GM23248 (cell line): Measurements from ENCODE around the gene ABR. TPM values are rescaled to one million over a fixed set of nuclear protein-coding genes. Genes with fewer than 3 reads are reported as not detected.

Experiments
- DNase-seq: peaks from one replicate; pipeline ENCODE4 v3.0.0-alpha.2; 2015
- H2AFZ ChIP-seq: fragments of 200-600 bp; sonication (generic); 2 replicates; pipeline ENCODE4 v1.6.1; 2016; ENCODE audit warnings: antibody characterized with exemption
- H3F3A ChIP-seq: fragments of 200-600 bp; sonication (generic); 2 replicates; pipeline ENCODE4 v1.6.1; 2016; ENCODE audit warnings: mild to moderate bottlenecking, antibody characterized with exemption, mixed run types; ENCODE audit not compliant: insufficient read depth
- H3K27ac ChIP-seq: fragments of 200-600 bp; sonication (generic); 2 replicates; pipeline ENCODE4 v1.5.1; 2016; ENCODE audit warnings: mild to moderate bottlenecking
- H3K27me3 ChIP-seq: fragments of 200-600 bp; sonication (generic); replicated peaks from 2 replicates; pipeline ENCODE4 v1.6.1; 2016; ENCODE audit warnings: mild to moderate bottlenecking; ENCODE audit not compliant: insufficient read depth
- H3K36me3 ChIP-seq: fragments of 200-600 bp; sonication (generic); 2 replicates; pipeline ENCODE4 v1.6.1; 2016; ENCODE audit warnings: low read depth, mild to moderate bottlenecking
- H3K4me1 ChIP-seq: fragments of 200-600 bp; sonication (generic); 2 replicates; pipeline ENCODE4 v1.6.1; 2016; ENCODE audit warnings: mild to moderate bottlenecking; ENCODE audit not compliant: insufficient read depth
- H3K4me2 ChIP-seq: fragments of 200-600 bp; sonication (generic); one replicate; pipeline ENCODE4 v1.6.1; 2016; ENCODE audit warnings: mild to moderate bottlenecking; ENCODE audit not compliant: unreplicated experiment
- H3K4me3 ChIP-seq: fragments of 200-600 bp; sonication (generic); 2 replicates; pipeline ENCODE4 v1.5.1; 2016; ENCODE audit warnings: mild to moderate bottlenecking
- H3K79me2 ChIP-seq: fragments of 200-600 bp; sonication (generic); 2 replicates; pipeline ENCODE4 v1.6.1; 2016; ENCODE audit warnings: mild to moderate bottlenecking; ENCODE audit not compliant: insufficient read depth
- H3K9ac ChIP-seq: fragments of 200-600 bp; sonication (generic); 2 replicates; pipeline ENCODE4 v1.6.1; 2016; ENCODE audit warnings: mild to moderate bottlenecking
- H3K9me2 ChIP-seq: fragments of 200-600 bp; sonication (generic); 2 replicates; pipeline ENCODE4 v1.6.1; 2016; ENCODE audit warnings: mixed run types, mild to moderate bottlenecking, moderate library complexity; ENCODE audit not compliant: insufficient read depth
- H3K9me3 ChIP-seq: fragments of 200-600 bp; sonication (generic); one replicate; pipeline ENCODE4 v1.6.1; 2017; ENCODE audit warnings: low read depth
- H4K20me1 ChIP-seq: fragments of 200-600 bp; sonication (generic); 2 replicates; pipeline ENCODE4 v1.6.0; 2016; ENCODE audit not compliant: insufficient read depth
- EZH2 ChIP-seq: fragments of 200-600 bp; sonication (generic); IDR thresholded peaks from 2 replicates; pipeline ENCODE4 v1.6.1; 2018; ENCODE audit warnings: antibody characterized with exemption, mild to moderate bottlenecking; ENCODE audit not compliant: insufficient read depth, poor library complexity, severe bottlenecking
- EZH2phosphoT487 ChIP-seq: fragments of 200-600 bp; sonication (generic); IDR thresholded peaks from 2 replicates; pipeline ENCODE4 v1.6.1; 2018; ENCODE audit warnings: antibody characterized with exemption, moderate library complexity, mild to moderate bottlenecking, low read depth; ENCODE audit not compliant: insufficient read depth
- WGBS, 2 experiments: methylation state at CpG; one replicate each; pipeline ENCODE4 v1.1.6; 2015 to 2017; ENCODE audit warnings: low lambda C conversion rate in 2 of 2, low coverage in 1 of 2; ENCODE audit errors: missing lambda C conversion rate in 2 of 2; 5-methylcytosine and 5-hydroxymethylcytosine counted together
- in situ Hi-C: fragments of 300-500 bp; cut with MboI; formaldehyde crosslinking; loops from 2 replicates; pipeline ENCODE4 v1.15.0; 2020
- polyA plus RNA-seq: library from polyadenylated mRNA; unstranded; fragments of >200 nt; fragmentation: Nextera tagmentation; extraction: Ambion mirVana; gene quantifications from 2 replicates; pipeline ENCODE4 v1.2.1, GENCODE V29; 2016
- total RNA-seq: library from RNA; depleted of rRNA; stranded (reverse); fragments of >200 nt; shearing (Covaris generic); gene quantifications from 2 replicates; pipeline ENCODE4 v1.2.3, GENCODE V29; 2014

Gene ABR
- total and polyA plus RNA-seq, 2 experiments from 2014 or later: 24.4 to 38.2 TPM

GRCh38 chr17:968812-969730 lies 210.7 kb downstream of the ABR start:
- in situ Hi-C loops: no loop called here
- peak overlapping the region; percentile 77 for H3K9ac ChIP-seq
- peak overlapping the region; percentile 84 for H3K4me2 ChIP-seq
- peaks cover 100% of the 10 kb centered on the region for H3K79me2 ChIP-seq
- H3K4me1 ChIP-seq: peaks cover 16% of the 10 kb centered on the region
- peak overlapping the region; percentile 58 for H2AFZ ChIP-seq
- TF ChIP-seq EZH2phosphoT487: no peak
- no peak for TF ChIP-seq EZH2
- DNase-seq: peak; percentile 82
- no peaks in the 10 kb centered on the region for H3F3A ChIP-seq
- no peaks in the 10 kb centered on the region for H3K36me3 ChIP-seq
- H3K27ac ChIP-seq: peak overlapping the region; percentile 43
- peak overlapping the region; percentile 66 for H3K4me3 ChIP-seq
- H3K27me3 ChIP-seq: no peaks in the 10 kb centered on the region
- 19% methylated on average over 24 of the region's 24 CpGs for WGBS, 2 experiments
- H3K9me3 ChIP-seq: no peaks in the 10 kb centered on the region
- no peaks in the 10 kb centered on the region for H3K9me2 ChIP-seq
- 0 out of 2 replicates have a peak, but pooled peaks cover 3% of the 10 kb centered on the region for H4K20me1 ChIP-seq

DNA sequence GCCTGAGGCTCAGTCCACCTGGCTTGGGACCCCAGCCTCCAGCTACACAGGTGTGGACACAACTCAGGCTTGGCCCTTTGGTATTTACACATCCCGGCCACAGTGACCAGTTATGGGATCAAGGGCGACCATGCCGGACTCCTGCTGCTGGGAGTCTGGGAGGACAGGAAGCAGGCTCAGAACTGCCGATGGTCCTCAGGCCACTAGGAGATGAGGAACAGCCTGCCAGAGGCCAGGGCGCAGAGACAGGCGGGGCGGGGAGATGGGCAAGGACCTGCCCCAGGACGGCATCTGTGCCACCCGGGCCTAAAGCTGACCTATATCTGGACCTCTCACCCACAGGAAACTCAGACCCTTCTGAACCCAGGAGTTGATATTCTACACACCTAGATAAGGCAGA lies 212.7 kb downstream of the ABR start:
- H3K9me3 ChIP-seq: no peaks in the 10 kb centered on the region
- peaks cover 16% of the 10 kb centered on the region for H3K4me1 ChIP-seq
- H3K4me3 ChIP-seq: no peak overlapping the region
- H3K27ac ChIP-seq: no peak overlapping the region
- DNase-seq: no peak
- in situ Hi-C loops: no loop called here
- H3F3A ChIP-seq: no peaks in the 10 kb centered on the region
- H3K79me2 ChIP-seq: peaks cover 100% of the 10 kb centered on the region
- H3K36me3 ChIP-seq: no peaks in the 10 kb centered on the region
- no peak overlapping the region for H3K4me2 ChIP-seq
- no peaks in the 10 kb centered on the region for H3K9me2 ChIP-seq
- H2AFZ ChIP-seq: no peak overlapping the region
- 0 out of 2 replicates have a peak, but pooled peaks cover 3% of the 10 kb centered on the region for H4K20me1 ChIP-seq
- H3K9ac ChIP-seq: no peak overlapping the region
- TF ChIP-seq EZH2phosphoT487 (no peak), EZH2 (no peak)
- no peaks in the 10 kb centered on the region for H3K27me3 ChIP-seq
- WGBS, 2 experiments: 97 to 98% methylated on average over 9 of the region's 9 CpGs

- H3K27ac ChIP-seq: no peak overlapping the region
- no peak overlapping the region for H3K4me2 ChIP-seq
- no peak overlapping the region for H3K9ac ChIP-seq
- H3K4me3 ChIP-seq: no peak overlapping the region
- peaks cover 16% of the 10 kb centered on the region for H3K4me1 ChIP-seq
- in situ Hi-C loops: no loop called here
- TF ChIP-seq EZH2 (no peak), EZH2phosphoT487 (no peak)
- no peaks in the 10 kb centered on the region for H3K27me3 ChIP-seq
- no peaks in the 10 kb centered on the region for H3F3A ChIP-seq
- WGBS, 2 experiments: 88 to 90% methylated on average over 12 of the region's 12 CpGs
- no peaks in the 10 kb centered on the region for H3K9me3 ChIP-seq
- peaks cover 98% of the 10 kb centered on the region for H3K79me2 ChIP-seq
- DNase-seq: no peak
- no peaks in the 10 kb centered on the region for H3K9me2 ChIP-seq
- H3K36me3 ChIP-seq: no peaks in the 10 kb centered on the region
- no peak overlapping the region for H2AFZ ChIP-seq
- H4K20me1 ChIP-seq: no peaks in the 10 kb centered on the region
Observed at GRCh38 chr17:965311-965989, 214.3 kb downstream of the ABR start.

GRCh38 chr17:964876-965275 lies 214.9 kb downstream of the ABR start:
- TF ChIP-seq EZH2phosphoT487: no peak
- no peak for TF ChIP-seq EZH2
- no peak overlapping the region for H3K4me3 ChIP-seq
- peaks cover 98% of the 10 kb centered on the region for H3K79me2 ChIP-seq
- no peak overlapping the region for H3K4me2 ChIP-seq
- no peaks in the 10 kb centered on the region for H4K20me1 ChIP-seq
- H3K36me3 ChIP-seq: no peaks in the 10 kb centered on the region
- H3K9ac ChIP-seq: no peak overlapping the region
- in situ Hi-C loops: no loop called here
- H3K9me2 ChIP-seq: no peaks in the 10 kb centered on the region
- H3K27ac ChIP-seq: no peak overlapping the region
- no peaks in the 10 kb centered on the region for H3F3A ChIP-seq
- 94 to 96% methylated on average over 14 of the region's 14 CpGs for WGBS, 2 experiments
- H3K9me3 ChIP-seq: no peaks in the 10 kb centered on the region
- no peaks in the 10 kb centered on the region for H3K27me3 ChIP-seq
- no peak for DNase-seq
- no peak overlapping the region for H2AFZ ChIP-seq
- H3K4me1 ChIP-seq: peaks cover 12% of the 10 kb centered on the region
